ENCODE results near the gene DOCK10.

Gene DOCK10

GRCh38 chr2:225037415-225038230 is 4.6 kb downstream of the DOCK10 start:
- H3K36me3 ChIP-seq (ENCODE audit: insufficient read depth, low read length) = no peaks in the 10 kb centered on the region

GRCh38 chr2:225036431-225036830 is 5.8 kb downstream of the DOCK10 start:
- no peaks in the 10 kb centered on the region for H3K27me3 ChIP-seq (ENCODE audit: insufficient read depth, low read length)
- no peaks in the 10 kb centered on the region for H3K9me3 ChIP-seq (ENCODE audit: low read length)
- H3K4me3 ChIP-seq (ENCODE audit: low read length) = no peak overlapping the region
- peaks cover 13% of the 10 kb centered on the region for H3K4me1 ChIP-seq (ENCODE audit: insufficient read depth, low read length)
- no peak overlapping the region for H2AFZ ChIP-seq (ENCODE audit: low read depth, low read length)
- H3K36me3 ChIP-seq (ENCODE audit: insufficient read depth, low read length) = no peaks in the 10 kb centered on the region

More at GRCh38 chr2:225037415-225038230, 4.6 kb downstream of the DOCK10 start:
- no peaks in the 10 kb centered on the region for H3K9me3 ChIP-seq (ENCODE audit: low read length)
- no peak overlapping the region for H2AFZ ChIP-seq (ENCODE audit: low read depth, low read length)
- H3K4me1 ChIP-seq (ENCODE audit: insufficient read depth, low read length) = peaks cover 13% of the 10 kb centered on the region
- no peaks in the 10 kb centered on the region for H3K27me3 ChIP-seq (ENCODE audit: insufficient read depth, low read length)
- no peak overlapping the region for H3K4me3 ChIP-seq (ENCODE audit: low read length)

- no peaks in the 10 kb centered on the region for H3K36me3 ChIP-seq (ENCODE audit: insufficient read depth, low read length)
- H3K4me1 ChIP-seq (ENCODE audit: insufficient read depth, low read length) = peaks cover 13% of the 10 kb centered on the region
- H2AFZ ChIP-seq (ENCODE audit: low read depth, low read length) = no peak overlapping the region
- no peak overlapping the region for H3K4me3 ChIP-seq (ENCODE audit: low read length)
- no peaks in the 10 kb centered on the region for H3K9me3 ChIP-seq (ENCODE audit: low read length)
- H3K27me3 ChIP-seq (ENCODE audit: insufficient read depth, low read length) = no peaks in the 10 kb centered on the region
Observed at GRCh38 chr2:225033440-225034318, 8.6 kb downstream of the DOCK10 start.

- H2AFZ ChIP-seq (ENCODE audit: low read depth, low read length) = no peak overlapping the region
- peaks cover 8% of the 10 kb centered on the region for H3K4me1 ChIP-seq (ENCODE audit: insufficient read depth, low read length)
- H3K9me3 ChIP-seq (ENCODE audit: low read length) = no peaks in the 10 kb centered on the region
- H3K27me3 ChIP-seq (ENCODE audit: insufficient read depth, low read length) = no peaks in the 10 kb centered on the region
- H3K36me3 ChIP-seq (ENCODE audit: insufficient read depth, low read length) = no peaks in the 10 kb centered on the region
- no peak overlapping the region for H3K4me3 ChIP-seq (ENCODE audit: low read length)
Observed at GRCh38 chr2:225032246-225032645, 10.0 kb downstream of the DOCK10 start.

GRCh38 chr2:225031599-225031998 is 10.7 kb downstream of the DOCK10 start:
- no peaks in the 10 kb centered on the region for H3K27me3 ChIP-seq (ENCODE audit: insufficient read depth, low read length)
- H3K9me3 ChIP-seq (ENCODE audit: low read length) = no peaks in the 10 kb centered on the region
- peaks cover 8% of the 10 kb centered on the region for H3K4me1 ChIP-seq (ENCODE audit: insufficient read depth, low read length)
- no peak overlapping the region for H2AFZ ChIP-seq (ENCODE audit: low read depth, low read length)
- H3K36me3 ChIP-seq (ENCODE audit: insufficient read depth, low read length) = no peaks in the 10 kb centered on the region
- H3K4me3 ChIP-seq (ENCODE audit: low read length) = no peak overlapping the region

GRCh38 chr2:225030893-225031292 is 11.4 kb downstream of the DOCK10 start:
- Histone ChIP-seq H3K4me1 (ENCODE audit: insufficient read depth, low read length) (peaks cover 8% of the 10 kb centered on the region), H3K27me3 (ENCODE audit: insufficient read depth, low read length) (no peaks in the 10 kb centered on the region), H3K36me3 (ENCODE audit: insufficient read depth, low read length) (no peaks in the 10 kb centered on the region), H2AFZ (ENCODE audit: low read depth, low read length) (no peak overlapping the region), H3K9me3 (ENCODE audit: low read length) (no peaks in the 10 kb centered on the region), H3K4me3 (ENCODE audit: low read length) (no peak overlapping the region)

GRCh38 chr2:225030203-225030602 is 12.1 kb downstream of the DOCK10 start:
- no peak overlapping the region for H3K4me3 ChIP-seq (ENCODE audit: low read length)
- H3K36me3 ChIP-seq (ENCODE audit: insufficient read depth, low read length) = no peaks in the 10 kb centered on the region
- peaks cover 8% of the 10 kb centered on the region for H3K4me1 ChIP-seq (ENCODE audit: insufficient read depth, low read length)
- no peaks in the 10 kb centered on the region for H3K9me3 ChIP-seq (ENCODE audit: low read length)
- H3K27me3 ChIP-seq (ENCODE audit: insufficient read depth, low read length) = no peaks in the 10 kb centered on the region
- H2AFZ ChIP-seq (ENCODE audit: low read depth, low read length) = no peak overlapping the region

GRCh38 chr2:225028572-225028971 is 13.7 kb downstream of the DOCK10 start:
- H3K9me3 ChIP-seq (ENCODE audit: low read length) = no peaks in the 10 kb centered on the region
- H3K27me3 ChIP-seq (ENCODE audit: insufficient read depth, low read length) = no peaks in the 10 kb centered on the region
- H3K4me1 ChIP-seq (ENCODE audit: insufficient read depth, low read length) = peaks cover 4% of the 10 kb centered on the region
- H2AFZ ChIP-seq (ENCODE audit: low read depth, low read length) = no peak overlapping the region
- no peaks in the 10 kb centered on the region for H3K36me3 ChIP-seq (ENCODE audit: insufficient read depth, low read length)
- H3K4me3 ChIP-seq (ENCODE audit: low read length) = no peak overlapping the region

- Histone ChIP-seq H2AFZ (ENCODE audit: low read depth, low read length) (no peak overlapping the region), H3K36me3 (ENCODE audit: insufficient read depth, low read length) (no peaks in the 10 kb centered on the region)
Observed at GRCh38 chr2:225027061-225027762, 15.1 kb downstream of the DOCK10 start.

GRCh38 chr2:225025917-225026571 is 16.2 kb downstream of the DOCK10 start:
- H3K27me3 ChIP-seq (ENCODE audit: insufficient read depth, low read length) = no peaks in the 10 kb centered on the region
- no peak overlapping the region for H2AFZ ChIP-seq (ENCODE audit: low read depth, low read length)
- H3K4me3 ChIP-seq (ENCODE audit: low read length) = no peak overlapping the region
- no peaks in the 10 kb centered on the region for H3K4me1 ChIP-seq (ENCODE audit: insufficient read depth, low read length)
- no peaks in the 10 kb centered on the region for H3K36me3 ChIP-seq (ENCODE audit: insufficient read depth, low read length)
- H3K9me3 ChIP-seq (ENCODE audit: low read length) = no peaks in the 10 kb centered on the region

More at GRCh38 chr2:225027061-225027762, 15.1 kb downstream of the DOCK10 start:
- H3K4me3 ChIP-seq (ENCODE audit: low read length) = no peak overlapping the region
- H3K4me1 ChIP-seq (ENCODE audit: insufficient read depth, low read length) = no peaks in the 10 kb centered on the region
- H3K9me3 ChIP-seq (ENCODE audit: low read length) = no peaks in the 10 kb centered on the region
- H3K27me3 ChIP-seq (ENCODE audit: insufficient read depth, low read length) = no peaks in the 10 kb centered on the region

- Histone ChIP-seq H3K9me3 (ENCODE audit: low read length) (no peaks in the 10 kb centered on the region), H3K27me3 (ENCODE audit: insufficient read depth, low read length) (no peaks in the 10 kb centered on the region), H2AFZ (ENCODE audit: low read depth, low read length) (no peak overlapping the region), H3K4me1 (ENCODE audit: insufficient read depth, low read length) (no peaks in the 10 kb centered on the region), H3K4me3 (ENCODE audit: low read length) (no peak overlapping the region), H3K36me3 (ENCODE audit: insufficient read depth, low read length) (no peaks in the 10 kb centered on the region)
Observed at GRCh38 chr2:225022188-225022587, 20.1 kb downstream of the DOCK10 start.

GRCh38 chr2:225020168-225020849 is 22.0 kb downstream of the DOCK10 start:
- Histone ChIP-seq H2AFZ (ENCODE audit: low read depth, low read length) (no peak overlapping the region), H3K4me3 (ENCODE audit: low read length) (no peak overlapping the region), H3K9me3 (ENCODE audit: low read length) (no peaks in the 10 kb centered on the region), H3K4me1 (ENCODE audit: insufficient read depth, low read length) (no peaks in the 10 kb centered on the region), H3K36me3 (ENCODE audit: insufficient read depth, low read length) (no peaks in the 10 kb centered on the region), H3K27me3 (ENCODE audit: insufficient read depth, low read length) (no peaks in the 10 kb centered on the region)

Measured in neuron (in vitro differentiated cells).